ENCODE data around the gene FGF8.

FGF8 gene

GRCh38 chr10:101762736-101763135 is 13.2 kb downstream of the FGF8 start:
- TF ChIP-seq CTCF (IDR thresholded peaks at IDR 0.05; ENCODE audit: insufficient read depth, low read length, missing control alignments) = no peak
- DNase-seq (ENCODE audit: low read depth, low spot score) = no peak
- POLR2A ChIA-PET = no interaction called here
- CTCF ChIA-PET = interaction anchor here (2.5 kb wide), 1 partner anchor 18 kb away, joined by 10 read pairs; no protein-coding TSS in a partner anchor
- H3K4me3 ChIP-seq (ENCODE audit: low read depth, low read length) = no peak overlapping the region

- ChIA-PET CTCF (interaction anchor here (1.2 to 4.6 kb wide), 2 partner anchors 20 to 159 kb away, joined by 4 to 28 read pairs; no protein-coding TSS in a partner anchor), POLR2A (no interaction called here)
- no peak overlapping the region for H3K4me3 ChIP-seq (ENCODE audit: low read depth, low read length)
- no peak for DNase-seq (ENCODE audit: low read depth, low spot score)
- TF ChIP-seq CTCF (IDR thresholded peaks at IDR 0.05; ENCODE audit: insufficient read depth, low read length, missing control alignments) = no peak
Observed at GRCh38 chr10:101761226-101761625, 14.7 kb downstream of the FGF8 start.

- TF ChIP-seq CTCF (IDR thresholded peaks at IDR 0.05; ENCODE audit: insufficient read depth, low read length, missing control alignments) = no peak
- ChIA-PET POLR2A (no interaction called here), CTCF (interaction anchor here (1.1 to 4.6 kb wide), 2 partner anchors 13 to 21 kb away, joined by 3 to 28 read pairs; no protein-coding TSS in a partner anchor)
- no peak overlapping the region for H3K4me3 ChIP-seq (ENCODE audit: low read depth, low read length)
- no peak for DNase-seq (ENCODE audit: low read depth, low spot score)
Observed at GRCh38 chr10:101760510-101760909, 15.4 kb downstream of the FGF8 start.

GRCh38 chr10:101759309-101760247 is 16.3 kb downstream of the FGF8 start:
- CTCF ChIA-PET = interaction anchor here (0.7 to 4.6 kb wide), 4 partner anchors 13 to 313 kb away, joined by 3 to 28 read pairs (median 4); no protein-coding TSS in a partner anchor
- H3K4me3 ChIP-seq (ENCODE audit: low read depth, low read length) = no peak overlapping the region
- DNase-seq (ENCODE audit: low read depth, low spot score) = no peak
- POLR2A ChIA-PET = no interaction called here
- no peak for TF ChIP-seq CTCF (IDR thresholded peaks at IDR 0.05; ENCODE audit: insufficient read depth, low read length, missing control alignments)

GRCh38 chr10:101758858-101759257 is 17.1 kb downstream of the FGF8 start:
- no peak for DNase-seq (ENCODE audit: low read depth, low spot score)
- TF ChIP-seq CTCF (IDR thresholded peaks at IDR 0.05; ENCODE audit: insufficient read depth, low read length, missing control alignments) = no peak
- ChIA-PET POLR2A (no interaction called here), CTCF (interaction anchor here (1.5 to 4.6 kb wide), 3 partner anchors 14 to 156 kb away, joined by 6 to 28 read pairs (median 6); no protein-coding TSS in a partner anchor)
- no peak overlapping the region for H3K4me3 ChIP-seq (ENCODE audit: low read depth, low read length)

- no peak overlapping the region for H3K4me3 ChIP-seq (ENCODE audit: low read depth, low read length)
- no peak for DNase-seq (ENCODE audit: low read depth, low spot score)
- ChIA-PET POLR2A (no interaction called here), CTCF (interaction anchor here (1.0 to 1.2 kb wide), 2 partner anchors 29 to 67 kb away, joined by 3 to 4 read pairs; no protein-coding TSS in a partner anchor)
- no peak for TF ChIP-seq CTCF (IDR thresholded peaks at IDR 0.05; ENCODE audit: insufficient read depth, low read length, missing control alignments)
Observed at GRCh38 chr10:101752241-101752640, 23.7 kb downstream of the FGF8 start.

All from AG04449 (cell line).